PFSK-1 (cell line): ENCODE data around the gene TCERG1.
A peak's percentile ranks its signal among the peaks of the same experiment; 100 is the strongest.

ENCODE experiments used
- FOXP2 ChIP-seq: optimal IDR thresholded peaks from 2 replicates; pipeline ENCODE3; 2011; ENCODE audit warnings: borderline replicate concordance, control low read depth, inconsistent platforms; ENCODE audit not compliant: insufficient read depth; ENCODE audit errors: extremely low read length, extremely low read depth
- POLR2AphosphoS5 ChIP-seq: IDR thresholded peaks from 2 replicates; pipeline ENCODE4 v1.6.1; 2012; ENCODE audit warnings: low read depth, mild to moderate bottlenecking, control low read depth, low read length, moderate library complexity
- REST ChIP-seq, 2 experiments: IDR thresholded peaks; 2 replicates each; pipeline versions ENCODE4 v1.6.1 to v1.8.0; 2011 to 2012; ENCODE audit warnings: low read depth in 2 of 2, low read length in 2 of 2, control low read depth in 1 of 2, inconsistent platforms in 1 of 2, mild to moderate bottlenecking in 1 of 2, moderate library complexity in 1 of 2; ENCODE audit not compliant: insufficient read depth in 1 of 2
- SIN3A ChIP-seq: IDR thresholded peaks from 2 replicates; pipeline ENCODE4 v1.6.1; 2012; ENCODE audit warnings: mild to moderate bottlenecking, low read length, moderate library complexity, borderline replicate concordance; ENCODE audit not compliant: insufficient read depth
- TAF1 ChIP-seq: IDR thresholded peaks from 2 replicates; pipeline ENCODE4 v1.6.1; 2012; ENCODE audit warnings: low read length, control low read depth, borderline replicate concordance; ENCODE audit not compliant: insufficient read depth

TCERG1 gene

GRCh38 chr5:146448783-146449519 is 1.8 kb downstream of the TCERG1 start:
- TF ChIP-seq REST (IDR thresholded peaks at IDR 0.05; ENCODE audit: insufficient read depth in 1 of 2, low read depth in 2 of 2, low read length in 2 of 2): peak in 1 of 2 experiments; percentile 36; a peak in 1 of 4 replicates
- no peak for TF ChIP-seq TAF1

DNA sequence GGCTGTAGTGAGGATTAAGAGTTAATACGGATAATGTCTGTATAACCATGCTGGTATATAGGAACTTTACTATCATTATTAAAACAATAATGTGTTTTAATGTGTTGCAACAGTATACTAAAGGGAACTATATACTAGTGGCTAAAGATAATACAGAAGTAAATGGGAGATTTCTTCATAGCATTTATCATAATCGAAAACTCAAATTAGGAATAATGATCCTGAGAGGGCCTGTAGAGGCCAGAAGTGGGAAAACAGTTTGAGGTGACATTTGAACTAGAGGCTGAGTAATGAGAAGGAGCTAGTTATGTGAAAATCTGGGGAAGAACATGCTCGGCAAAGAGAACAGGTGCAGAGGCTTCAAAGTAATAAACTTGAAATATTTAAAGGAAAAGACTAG is 2.9 kb downstream of the TCERG1 start:
- no peak for TF ChIP-seq SIN3A
- no peak for TF ChIP-seq POLR2AphosphoS5
- no peak for TF ChIP-seq REST (IDR thresholded peaks at IDR 0.05; ENCODE audit: insufficient read depth in 1 of 2, low read depth in 2 of 2, low read length in 2 of 2)
- no peak for TF ChIP-seq FOXP2
- no peak for TF ChIP-seq TAF1

- TF ChIP-seq TAF1 (no peak), POLR2AphosphoS5 (no peak), SIN3A (no peak), FOXP2 (no peak), REST (IDR thresholded peaks at IDR 0.05; ENCODE audit: insufficient read depth in 1 of 2, low read depth in 2 of 2, low read length in 2 of 2) (no peak)
Measured at GRCh38 chr5:146451411-146451810, 4.3 kb downstream of the TCERG1 start.

DNA sequence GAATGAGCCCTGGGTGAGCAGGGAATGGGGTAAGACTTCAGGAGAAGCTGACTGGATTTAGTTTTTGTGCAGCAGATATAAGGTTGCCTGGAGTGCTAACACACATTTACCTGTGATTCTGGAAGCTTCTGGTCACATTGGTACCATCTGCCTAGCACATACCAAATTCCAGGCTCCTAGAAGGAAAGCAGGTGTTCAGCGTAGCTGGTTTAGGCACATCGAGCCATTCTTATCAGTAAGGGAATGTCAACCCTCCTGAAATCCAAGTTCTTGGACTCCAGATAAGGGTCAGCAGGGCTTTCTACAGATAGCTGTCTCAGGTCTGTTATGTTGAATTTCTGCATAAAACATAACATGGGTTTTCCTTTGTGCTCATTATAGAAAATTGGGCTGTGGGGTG is 10.3 kb downstream of the TCERG1 start:
- TF ChIP-seq POLR2AphosphoS5: no peak
- TF ChIP-seq SIN3A: no peak
- no peak for TF ChIP-seq TAF1
- TF ChIP-seq FOXP2: no peak
- no peak for TF ChIP-seq REST (IDR thresholded peaks at IDR 0.05; ENCODE audit: insufficient read depth in 1 of 2, low read depth in 2 of 2, low read length in 2 of 2)

DNA sequence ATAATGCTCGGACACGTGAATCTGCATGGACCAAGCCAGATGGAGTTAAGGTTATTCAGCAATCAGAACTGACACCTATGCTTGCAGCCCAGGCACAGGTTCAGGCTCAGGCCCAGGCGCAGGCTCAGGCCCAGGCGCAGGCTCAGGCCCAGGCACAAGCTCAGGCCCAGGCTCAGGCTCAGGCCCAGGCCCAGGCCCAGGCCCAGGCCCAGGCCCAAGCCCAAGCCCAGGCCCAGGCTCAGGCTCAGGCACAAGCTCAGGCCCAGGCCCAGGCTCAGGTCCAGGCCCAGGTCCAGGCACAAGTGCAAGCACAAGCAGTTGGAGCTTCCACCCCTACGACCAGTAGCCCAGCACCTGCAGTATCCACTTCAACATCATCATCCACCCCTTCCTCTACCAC is 11.8 kb downstream of the TCERG1 start:
- TF ChIP-seq SIN3A: no peak
- no peak for TF ChIP-seq TAF1
- no peak for TF ChIP-seq POLR2AphosphoS5
- TF ChIP-seq REST (IDR thresholded peaks at IDR 0.05; ENCODE audit: insufficient read depth in 1 of 2, low read depth in 2 of 2, low read length in 2 of 2): no peak
- no peak for TF ChIP-seq FOXP2
